ENCODE measurements around the gene PARVB.

DNA sequence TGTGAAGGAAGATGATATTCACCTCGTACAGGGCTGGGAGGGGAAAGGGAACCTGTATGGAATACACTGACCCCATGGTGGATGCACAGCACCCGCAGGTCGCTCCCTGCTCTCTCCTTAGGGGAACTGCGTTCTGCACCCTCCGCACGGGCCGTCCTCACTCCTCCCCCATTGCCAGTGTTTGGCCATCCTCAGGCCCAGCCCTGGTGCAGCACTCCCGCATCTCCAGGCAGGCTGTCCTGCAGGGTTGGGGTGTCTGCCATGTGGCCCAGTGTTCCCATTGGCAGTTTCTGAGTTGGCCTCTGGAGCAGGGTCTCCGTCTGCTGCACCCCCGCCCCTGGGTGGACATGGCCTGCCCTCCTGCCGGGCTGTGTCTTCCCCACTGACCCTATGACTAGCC lies 137.6 kb downstream of the PARVB start:
- TF ChIP-seq EZH2 (IDR thresholded peaks at IDR 0.05) (no peak), EZH2phosphoT487 (IDR thresholded peaks at IDR 0.05) (no peak)
- TF ChIP-seq, protein P1, sequence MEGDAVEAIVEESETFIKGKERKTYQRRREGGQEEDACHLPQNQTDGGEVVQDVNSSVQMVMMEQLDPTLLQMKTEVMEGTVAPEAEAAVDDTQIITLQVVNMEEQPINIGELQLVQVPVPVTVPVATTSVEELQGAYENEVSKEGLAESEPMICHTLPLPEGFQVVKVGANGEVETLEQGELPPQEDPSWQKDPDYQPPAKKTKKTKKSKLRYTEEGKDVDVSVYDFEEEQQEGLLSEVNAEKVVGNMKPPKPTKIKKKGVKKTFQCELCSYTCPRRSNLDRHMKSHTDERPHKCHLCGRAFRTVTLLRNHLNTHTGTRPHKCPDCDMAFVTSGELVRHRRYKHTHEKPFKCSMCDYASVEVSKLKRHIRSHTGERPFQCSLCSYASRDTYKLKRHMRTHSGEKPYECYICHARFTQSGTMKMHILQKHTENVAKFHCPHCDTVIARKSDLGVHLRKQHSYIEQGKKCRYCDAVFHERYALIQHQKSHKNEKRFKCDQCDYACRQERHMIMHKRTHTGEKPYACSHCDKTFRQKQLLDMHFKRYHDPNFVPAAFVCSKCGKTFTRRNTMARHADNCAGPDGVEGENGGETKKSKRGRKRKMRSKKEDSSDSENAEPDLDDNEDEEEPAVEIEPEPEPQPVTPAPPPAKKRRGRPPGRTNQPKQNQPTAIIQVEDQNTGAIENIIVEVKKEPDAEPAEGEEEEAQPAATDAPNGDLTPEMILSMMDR (IDR thresholded peaks at IDR 0.05) = no peak

Data from neural progenitor cell (in vitro differentiated cells).